NCI-H446 (cell line): ENCODE data around the gene SDCBP2.
A peak's percentile ranks its signal among the peaks of the same experiment; 100 is the strongest.
"Not testable (repeated sequence)": the region's sequence is repeated elsewhere in the genome, so short reads cannot be mapped to it uniquely, and the experiment has no call there.

Experiments
- DNase-seq, 2 experiments: peaks; one replicate each; lab custom pipeline; 2025; lab: John Stamatoyannopoulos, UW

Gene SDCBP2

DNA sequence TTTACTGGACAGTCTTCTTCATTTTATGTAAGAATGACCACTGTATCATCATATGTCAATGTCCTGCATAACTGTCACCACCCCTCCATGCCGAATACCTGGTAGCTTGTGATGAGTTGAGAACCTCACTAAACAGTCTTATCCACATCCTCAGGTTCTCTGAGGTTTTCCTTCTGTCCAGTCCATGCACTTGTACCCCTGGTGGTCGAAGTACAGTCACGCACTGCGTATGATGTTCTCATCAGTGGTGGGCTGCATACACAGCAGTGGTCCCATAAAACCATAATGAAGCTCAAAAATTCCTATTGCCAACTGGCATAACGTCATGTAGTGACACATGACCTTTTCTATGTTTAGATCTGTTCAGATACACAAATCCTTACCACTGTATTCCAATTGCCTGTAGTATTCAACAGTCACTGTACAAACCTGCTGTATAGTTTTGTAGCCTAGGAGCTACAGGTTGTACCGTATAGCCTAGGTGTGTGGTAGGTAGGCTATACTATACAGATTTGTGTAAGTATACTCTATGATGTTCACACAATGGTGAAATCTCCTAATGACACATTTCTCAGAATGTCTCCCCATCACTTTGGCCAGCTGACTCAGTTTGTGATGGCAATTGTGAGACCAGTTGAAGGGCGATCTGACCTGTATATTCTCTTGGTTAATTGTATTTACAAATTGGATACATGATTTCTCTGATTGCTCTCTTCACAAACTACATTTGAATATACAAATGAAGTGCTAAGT is 31.3 kb upstream of the SDCBP2 start:
- DNase-seq, result no peak

DNA sequence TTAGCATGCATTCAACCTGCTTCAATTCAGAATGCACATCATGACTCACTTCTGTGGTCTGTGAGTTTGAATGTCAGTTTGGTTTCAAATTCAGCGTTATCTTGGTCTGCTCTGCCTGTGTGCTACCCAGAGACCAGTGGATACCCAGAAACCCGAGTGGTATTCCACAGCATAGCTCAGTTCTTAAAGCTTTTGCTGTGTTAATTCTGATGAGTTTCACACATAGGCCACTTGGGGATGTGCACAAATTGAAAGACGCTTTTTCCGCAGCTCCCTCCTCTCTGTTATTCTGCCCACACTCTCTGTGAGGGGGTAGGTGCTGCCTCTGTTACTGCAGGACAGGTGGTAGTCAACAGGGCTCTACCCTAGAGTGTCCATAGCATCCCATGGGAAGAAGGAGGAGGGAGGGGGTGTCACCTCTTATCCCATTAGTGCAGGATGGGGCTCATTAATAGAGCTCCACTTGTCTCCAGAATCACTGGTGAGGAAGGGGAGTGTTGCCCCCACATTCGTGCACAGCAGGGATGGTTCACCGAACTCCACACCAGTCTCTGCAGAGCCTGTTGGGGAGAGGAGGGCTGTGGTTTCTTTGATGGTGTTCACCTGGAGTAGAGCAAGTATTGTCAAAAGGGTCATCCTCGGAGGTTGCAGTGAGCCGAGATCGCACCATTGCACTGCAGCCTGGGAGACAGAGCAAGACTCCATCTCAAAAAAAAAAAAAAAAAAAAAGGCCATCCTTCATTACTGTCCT is 29.2 kb upstream of the SDCBP2 start:
- no peak for DNase-seq

DNA sequence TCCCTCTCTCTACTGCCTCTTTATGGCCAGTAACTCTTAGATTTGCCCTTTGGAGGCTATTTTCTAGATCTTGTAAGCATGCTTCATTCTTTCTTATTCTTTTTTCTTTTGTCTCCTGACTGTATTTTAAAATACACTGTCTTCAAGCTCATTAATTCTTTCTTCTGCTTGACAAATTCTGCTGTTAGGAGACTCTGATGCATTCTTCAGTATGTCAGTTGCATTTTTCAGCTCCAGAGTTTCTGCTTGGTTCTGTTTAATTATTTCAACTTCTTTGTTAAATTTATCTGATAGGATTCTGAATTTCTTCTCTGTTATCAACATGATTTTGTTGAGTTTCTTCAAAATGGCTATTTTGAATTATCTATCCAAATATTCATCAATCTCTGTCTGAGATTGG is 25.0 kb upstream of the SDCBP2 start:
- DNase-seq, result no peak

DNA sequence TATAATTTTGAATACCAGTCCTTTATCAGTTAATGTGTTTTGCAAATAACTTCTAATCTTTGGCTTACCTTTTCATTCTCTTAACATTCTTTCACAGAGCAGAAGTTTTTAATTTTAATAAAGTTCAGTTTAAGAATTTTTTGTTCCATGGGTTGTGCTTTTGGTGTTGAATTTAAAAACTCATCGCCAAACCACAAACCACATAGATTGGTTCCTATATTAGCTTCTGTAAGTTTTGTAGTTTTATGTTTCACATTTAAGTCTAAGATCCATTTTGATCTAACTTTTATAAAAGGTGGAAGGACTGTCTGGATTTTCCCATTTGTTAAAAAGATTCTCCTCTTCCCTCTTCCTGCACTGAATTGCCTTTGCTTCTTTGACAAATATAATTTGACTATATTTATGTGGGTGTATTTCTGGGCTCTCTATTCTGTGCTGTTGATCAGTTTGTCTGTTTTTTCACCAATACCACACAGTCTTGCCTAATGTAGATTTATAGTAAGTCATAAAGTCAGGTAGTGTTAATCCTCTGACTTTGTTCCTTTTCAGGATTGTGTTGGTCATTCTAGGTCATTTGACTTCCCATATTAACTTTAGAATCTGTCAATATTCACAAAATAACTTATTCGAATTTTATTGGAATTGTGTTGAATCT is 17.5 kb upstream of the SDCBP2 start:
- DNase-seq, result no peak

DNA sequence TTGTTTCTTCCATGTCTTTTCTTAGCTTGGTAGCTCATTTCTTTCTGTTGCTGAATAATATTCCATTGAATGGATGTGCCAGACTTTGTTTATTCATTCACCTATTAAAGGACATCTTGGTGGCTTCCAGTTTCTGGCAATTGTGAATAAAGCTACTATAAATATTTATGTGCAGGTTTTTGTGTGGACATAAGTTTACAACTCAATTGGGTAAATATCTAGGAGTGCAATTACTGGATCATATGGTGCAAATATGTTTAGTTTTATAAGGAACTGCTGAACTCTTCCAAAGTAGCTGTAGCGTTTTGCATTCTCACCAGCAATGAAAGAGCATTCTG is 16.8 kb upstream of the SDCBP2 start:
- no peak for DNase-seq

DNA sequence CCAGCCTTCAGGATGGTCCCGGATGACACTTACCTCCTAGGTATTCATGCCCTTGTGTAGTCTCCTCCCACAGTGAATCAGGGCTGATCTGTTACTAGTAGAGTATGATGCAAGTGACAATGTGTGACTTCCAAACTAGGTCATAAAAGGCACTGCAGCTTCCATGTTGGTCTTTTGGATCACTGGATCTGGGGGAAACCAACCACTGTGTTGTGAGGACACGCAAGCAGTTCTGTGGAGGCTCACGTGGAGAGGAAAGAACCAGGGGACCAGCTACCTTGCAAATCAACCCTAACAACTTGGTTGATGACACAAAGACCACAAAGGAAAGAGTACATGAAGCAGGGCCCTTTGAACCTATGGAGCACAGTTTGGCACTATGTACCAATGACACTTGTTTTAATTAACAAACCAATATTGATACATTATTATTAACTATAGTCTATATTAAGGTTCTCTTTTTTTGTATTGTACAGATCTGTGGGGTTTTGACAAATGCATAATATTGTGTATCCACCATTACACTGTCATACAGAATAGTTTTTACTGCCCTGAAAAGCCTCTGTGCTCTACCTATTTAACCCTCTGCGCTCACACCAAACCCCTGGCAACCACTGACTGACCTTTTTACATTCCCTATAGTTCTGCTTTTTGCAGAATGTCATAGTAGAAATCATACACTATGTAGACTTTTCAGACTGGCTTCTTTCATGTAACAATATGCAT is 16.3 kb upstream of the SDCBP2 start:
- DNase-seq, result no peak

DNA sequence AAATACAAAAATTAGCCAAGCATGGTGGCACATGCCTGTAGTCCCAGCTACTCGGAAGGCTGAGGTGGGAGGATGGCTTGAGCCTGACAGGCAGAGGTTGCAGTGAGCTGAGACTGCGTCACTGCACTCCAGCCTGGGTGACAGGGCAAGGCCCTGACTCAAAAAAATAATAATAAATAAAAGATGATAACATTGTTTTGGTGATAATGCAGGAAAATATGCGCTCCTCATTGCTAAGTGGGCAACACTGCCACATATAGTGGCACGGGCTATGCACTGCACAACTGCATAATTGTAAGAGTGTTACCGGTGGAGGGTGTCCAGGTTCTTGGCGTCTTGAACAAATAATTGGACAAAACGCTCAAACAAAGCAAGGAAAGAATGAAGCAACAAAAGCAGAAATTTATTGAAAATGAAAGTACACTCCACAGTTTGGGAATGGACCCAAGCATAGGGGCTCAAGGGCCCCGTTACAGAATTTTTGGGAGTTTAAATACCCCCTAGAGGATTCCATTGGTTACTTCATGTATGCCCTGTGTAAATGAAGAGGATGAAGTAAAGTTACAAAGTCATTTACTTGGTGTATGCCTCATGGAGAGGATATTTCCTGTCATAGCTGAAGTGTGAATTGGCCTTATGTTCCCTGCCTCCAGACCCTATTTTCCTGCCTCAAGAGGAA is 14.6 kb upstream of the SDCBP2 start:
- DNase-seq, result not testable (repeated sequence)

DNA sequence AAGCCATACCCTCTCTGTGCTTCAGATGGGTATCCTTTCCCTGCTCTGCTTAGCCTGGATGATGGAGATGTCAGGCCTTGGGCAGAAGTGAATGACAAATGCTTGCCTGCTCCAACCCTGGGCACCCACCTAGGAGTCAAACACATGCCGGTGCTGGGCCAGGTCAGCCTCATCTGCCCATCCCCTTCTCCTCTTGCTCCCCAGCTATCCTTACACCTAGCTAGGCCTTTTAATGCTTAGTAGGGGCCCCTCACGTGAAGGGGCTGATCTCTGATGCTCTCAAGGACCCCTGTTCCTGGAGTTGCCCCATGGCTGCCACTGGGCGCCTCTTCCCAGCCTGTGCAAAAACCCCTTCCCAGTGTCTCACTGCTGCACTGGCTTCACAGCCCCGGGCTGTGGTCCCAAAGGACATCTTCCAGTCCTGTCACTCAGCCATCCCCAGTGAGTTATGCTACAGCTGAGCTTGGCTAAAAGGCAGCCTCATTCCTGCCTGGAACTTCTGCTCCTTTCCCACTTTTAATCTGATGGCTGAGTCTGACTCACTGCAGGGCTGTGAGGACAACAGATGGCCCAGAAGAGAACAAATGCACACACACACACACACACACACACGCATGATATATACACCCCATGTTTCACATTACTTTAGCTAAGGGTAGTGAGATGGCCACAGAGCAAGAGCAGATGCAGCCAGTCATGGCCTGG is 12.8 kb upstream of the SDCBP2 start:
- DNase-seq, result peak in 1 of 2 experiments; percentile 24

DNA sequence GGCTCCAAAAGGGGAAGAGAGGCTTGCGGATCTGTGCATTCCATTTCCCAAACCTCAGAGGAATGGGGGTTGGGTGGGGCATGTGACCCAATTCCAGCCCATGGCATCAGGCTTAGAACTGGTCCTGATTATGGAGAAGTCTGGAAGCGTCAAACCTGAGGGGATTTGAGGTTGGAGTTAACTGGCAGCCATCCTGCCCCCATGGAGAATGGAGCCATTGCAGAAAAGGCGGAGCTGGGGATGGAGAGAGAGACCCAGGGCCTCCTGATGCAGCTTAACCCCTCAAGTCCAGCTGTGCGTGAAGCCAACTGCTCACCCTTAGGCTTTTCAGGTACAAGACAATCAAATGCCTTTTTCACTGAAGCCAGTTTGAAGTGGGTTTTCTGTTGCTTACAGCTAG is 9.9 kb upstream of the SDCBP2 start:
- no peak for DNase-seq

DNA sequence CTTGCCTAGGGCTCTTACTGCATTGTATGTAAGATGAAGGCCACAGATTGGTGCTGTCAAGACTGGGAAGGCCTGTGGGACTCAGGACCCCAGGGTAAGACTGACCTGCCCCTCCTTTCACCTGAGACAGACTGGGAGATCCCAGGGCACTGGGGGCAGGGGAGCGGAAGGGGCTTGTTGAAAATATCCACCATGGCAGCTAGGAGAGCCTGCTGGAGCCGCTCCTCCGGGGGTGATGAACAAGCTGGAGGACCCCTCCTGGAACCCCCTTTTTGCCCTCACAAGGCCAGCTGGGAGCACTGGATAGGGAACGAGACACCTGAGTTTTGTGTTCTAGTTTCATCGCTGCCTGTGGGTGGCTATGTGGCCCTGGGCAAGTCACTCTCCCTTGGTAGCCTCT is 9.2 kb upstream of the SDCBP2 start:
- DNase-seq, result no peak

DNA sequence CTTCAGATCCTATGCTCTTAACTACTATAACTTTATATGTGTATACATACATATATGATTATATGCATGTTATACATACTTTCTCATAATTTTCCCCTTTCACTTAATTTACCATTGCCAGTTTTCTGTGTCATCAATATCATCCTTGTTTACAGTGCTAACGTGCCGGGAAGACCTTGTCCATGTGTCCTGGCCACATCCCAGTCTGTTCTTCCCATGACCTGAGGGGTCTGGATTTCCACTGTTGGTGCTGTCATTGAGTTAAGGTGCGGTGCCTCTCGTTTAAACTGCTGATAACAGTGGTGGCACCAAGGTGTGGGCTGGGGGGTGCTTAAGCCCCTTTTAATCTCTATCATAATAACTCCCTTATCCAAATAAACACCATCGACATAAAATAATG is 8.5 kb upstream of the SDCBP2 start:
- no peak for DNase-seq

DNA sequence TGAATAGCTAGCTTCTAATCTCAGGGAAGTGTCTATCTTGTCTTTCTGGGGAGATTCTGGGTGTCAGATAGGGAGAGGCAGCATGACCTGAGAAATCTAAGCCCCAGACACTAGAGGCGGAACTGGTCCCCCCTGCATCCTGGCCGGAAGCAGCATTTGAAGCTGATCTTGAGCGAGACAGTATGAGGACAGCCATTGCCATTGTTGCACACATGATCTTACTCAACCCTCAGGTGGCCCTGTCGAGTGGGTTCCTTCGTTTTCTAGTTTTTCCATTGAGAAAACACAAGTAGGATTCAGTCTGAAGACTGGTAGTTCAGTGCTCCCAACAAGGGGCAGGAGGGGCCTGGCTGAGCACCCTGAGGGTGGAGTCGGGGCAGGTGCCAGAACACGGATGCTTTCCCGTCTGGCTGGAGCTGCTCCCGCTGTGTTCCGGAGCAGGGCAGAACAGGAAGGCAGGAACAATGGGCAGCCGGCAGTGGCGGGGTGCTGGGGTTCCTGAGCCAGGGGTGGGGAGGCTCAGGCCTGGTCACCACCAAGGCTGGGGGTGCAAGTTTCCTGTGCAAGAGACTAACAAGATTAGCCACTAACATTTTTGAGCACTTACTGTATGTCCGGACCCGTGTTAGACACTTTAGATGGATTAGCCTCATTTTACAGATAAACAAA is 7.9 kb upstream of the SDCBP2 start:
- peak in 1 of 2 experiments; percentile 27 for DNase-seq

DNA sequence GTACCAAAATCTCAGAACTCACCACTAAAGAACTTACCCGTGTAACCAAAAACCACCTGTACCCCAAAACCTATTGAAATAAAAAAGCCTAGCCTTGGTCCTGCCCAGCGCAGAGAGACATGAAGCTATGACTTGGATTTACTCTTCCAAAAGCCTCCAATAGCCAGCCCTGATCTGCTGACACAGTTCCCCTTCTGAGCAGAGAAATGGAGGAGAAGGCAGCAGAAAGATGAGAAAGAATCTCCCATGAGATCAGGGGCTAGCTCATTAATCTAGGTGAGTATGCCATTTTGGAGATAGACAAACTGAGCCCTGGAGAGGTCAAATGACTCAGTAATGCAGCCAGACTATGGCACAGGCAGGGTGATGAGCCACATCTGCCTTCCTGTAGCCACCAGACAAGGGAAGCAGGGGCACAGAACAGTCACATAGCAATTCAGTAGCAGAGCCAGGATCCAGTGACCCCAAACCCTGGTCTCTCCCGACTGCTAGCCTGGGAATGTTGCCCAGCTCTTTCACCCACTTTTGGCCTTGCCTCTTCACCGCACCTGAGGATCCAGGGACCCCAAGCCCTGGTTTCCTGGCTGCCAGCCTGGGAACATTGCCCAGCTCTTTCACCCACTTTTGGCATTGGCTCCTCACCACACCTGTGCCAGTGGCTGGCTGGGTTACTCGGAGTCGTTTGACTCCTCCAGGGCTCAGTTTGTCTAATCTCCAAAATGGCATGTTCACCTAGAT is 7.2 kb upstream of the SDCBP2 start:
- DNase-seq, result no peak

DNA sequence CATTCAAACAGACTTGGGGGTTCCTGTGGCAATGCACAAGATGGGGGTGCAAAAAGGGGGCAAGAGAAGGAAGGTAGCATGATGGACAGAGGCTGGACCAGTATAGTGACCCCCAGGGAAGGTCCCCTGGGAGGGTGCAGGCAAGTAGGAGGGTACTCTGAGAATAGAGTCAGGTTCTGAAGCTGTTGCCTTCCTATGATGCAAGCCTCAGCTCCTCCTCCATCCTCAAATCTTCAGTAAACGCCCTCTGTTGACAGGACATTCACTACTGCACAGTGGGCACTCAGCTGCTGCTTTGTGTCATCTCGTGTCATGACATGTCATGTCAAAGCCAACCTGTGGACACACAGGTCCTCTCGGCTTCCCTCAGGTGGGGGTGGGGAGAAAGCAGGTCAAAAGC is 5.8 kb upstream of the SDCBP2 start:
- no peak for DNase-seq

DNA sequence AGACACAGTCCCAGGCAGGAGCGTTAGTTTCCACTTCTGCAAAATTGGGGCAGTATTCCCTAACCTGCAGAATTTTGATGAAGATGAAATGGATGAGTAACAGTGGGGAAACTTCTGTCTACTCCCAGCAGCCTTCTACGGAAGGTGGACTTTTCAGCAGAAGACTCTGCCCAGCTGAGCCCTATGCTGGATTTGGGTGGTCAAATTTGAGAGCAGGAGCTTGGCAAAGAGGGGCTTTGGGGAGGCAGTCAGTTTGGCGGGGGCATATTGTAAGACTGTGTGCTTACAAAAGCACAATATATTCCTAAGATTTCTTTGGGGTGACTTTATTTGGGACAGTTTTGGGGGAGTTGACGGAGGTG is 5.4 kb upstream of the SDCBP2 start:
- DNase-seq, result no peak

DNA sequence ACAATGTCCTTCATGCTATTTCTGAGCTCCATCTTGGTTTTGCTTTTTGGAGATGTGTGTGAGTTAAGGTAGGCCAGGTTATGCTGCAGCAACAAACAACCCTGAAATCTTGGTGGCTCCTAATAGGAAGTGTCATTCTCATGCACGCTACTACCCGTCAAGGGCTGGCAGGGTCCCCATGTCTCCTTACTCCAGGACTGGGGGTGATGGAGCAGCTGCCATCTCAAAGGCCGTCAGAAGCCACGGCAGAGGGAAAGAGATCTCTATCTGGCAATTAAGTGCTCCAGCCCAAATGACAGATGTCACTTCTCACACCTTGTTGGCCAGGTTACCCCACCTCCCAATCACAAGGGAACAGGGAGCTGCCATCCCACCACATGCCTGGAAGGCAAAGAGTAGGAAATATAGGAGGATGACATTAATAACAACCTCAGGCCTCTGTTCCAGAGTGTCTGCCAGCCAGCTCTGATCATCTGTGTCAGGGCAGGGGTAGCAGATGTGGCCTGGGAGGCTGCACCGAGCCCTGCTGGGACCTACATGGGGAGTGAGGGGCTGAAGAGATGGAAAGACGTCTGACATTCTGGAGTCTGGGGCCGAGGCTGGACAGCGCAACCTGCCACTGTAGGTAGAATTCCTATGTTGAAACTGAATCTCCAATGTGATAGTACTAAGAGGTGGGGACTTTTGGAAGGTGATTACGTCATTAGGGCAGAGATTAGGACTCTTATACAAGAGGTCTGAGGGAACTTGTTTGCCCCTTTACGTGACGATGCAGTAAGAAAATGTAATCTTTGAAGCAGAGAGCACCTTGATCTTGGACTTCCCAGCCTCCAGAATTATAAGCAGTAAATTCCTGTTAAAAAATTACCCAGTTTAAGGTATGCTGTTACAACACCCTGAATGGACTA is 4.8 kb upstream of the SDCBP2 start:
- DNase-seq, result no peak

DNA sequence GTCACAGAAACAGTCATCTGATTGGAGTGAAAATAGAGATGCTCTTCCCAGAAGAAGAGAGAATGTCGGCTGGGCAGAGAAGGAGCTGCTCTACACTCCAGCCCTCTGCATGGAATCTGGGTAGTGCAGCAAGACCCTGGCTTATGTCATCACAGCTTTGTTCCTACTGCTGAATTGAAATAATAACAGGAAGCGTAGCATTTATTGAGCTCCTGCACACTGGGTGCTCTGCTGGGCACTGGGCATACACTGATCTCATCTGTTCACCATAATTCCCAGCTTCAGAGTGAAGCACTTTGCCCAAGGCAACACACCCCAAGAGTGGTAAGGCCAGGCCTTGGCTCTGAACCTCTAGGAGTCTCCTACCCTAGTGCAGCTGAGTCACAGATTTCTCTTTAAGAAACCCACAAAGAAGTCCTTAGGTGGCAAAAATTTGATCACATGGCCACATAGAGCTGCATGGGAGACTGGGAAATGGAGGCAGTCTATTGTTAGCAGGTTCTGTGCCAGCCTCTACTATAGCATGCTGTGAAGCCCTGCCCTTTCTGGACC is 3.9 kb upstream of the SDCBP2 start:
- no peak for DNase-seq

DNA sequence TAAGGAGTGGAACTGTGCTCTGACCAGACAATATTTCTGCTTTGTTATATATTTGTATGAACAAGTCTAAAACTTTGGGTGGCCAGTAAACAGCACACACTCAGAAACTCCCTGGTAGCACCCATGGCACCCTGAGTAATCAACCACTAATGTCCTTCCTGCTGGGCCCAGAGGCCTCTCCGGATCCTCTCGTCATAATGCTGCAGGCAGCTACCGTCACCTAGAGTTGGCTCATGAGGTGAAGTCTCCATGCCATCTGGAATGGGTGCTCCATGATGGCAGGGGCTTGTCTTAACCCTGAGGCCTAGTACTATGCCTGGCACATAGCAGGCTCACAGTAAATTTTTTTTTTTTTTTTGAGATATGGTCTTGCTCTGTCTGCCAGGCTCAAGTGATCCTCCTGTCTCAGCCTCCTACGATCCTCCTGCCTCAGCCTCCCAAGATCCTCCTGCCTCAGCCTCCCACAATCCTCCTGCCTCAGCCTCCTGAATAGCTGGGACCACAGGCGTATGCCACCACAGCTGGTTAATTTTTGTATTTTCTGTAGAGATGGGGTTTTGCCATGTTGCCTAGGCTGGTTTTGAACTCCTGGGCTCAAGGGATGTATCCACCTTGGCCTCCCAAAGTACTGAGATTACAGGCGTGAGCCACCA is 3.0 kb upstream of the SDCBP2 start:
- no peak for DNase-seq
